Epithelial cell of proximal tubule (primary cell): ENCODE measurements around the gene KRR1. TPM values are rescaled to one million over a fixed set of nuclear protein-coding genes. Genes with fewer than 3 reads are reported as not detected.

Experiments used
- DNase-seq: peaks from one replicate; pipeline ENCODE4 v3.0.0-alpha.2; 2011; ENCODE audit warnings: low read depth
- H3K4me3 ChIP-seq: 2 replicates; pipeline ENCODE4 v1.5.1; 2011; ENCODE audit warnings: low read depth, mild to moderate bottlenecking, low read length
- total RNA-seq: library from RNA; depleted of rRNA; stranded (reverse); fragments of >200 nt; gene quantifications from 2 replicates; pipeline ENCODE4 v1.2.3, GENCODE V29; 2015
- TF ChIP-seq, protein P1 (sequence below): conservative IDR thresholded peaks from 2 replicates; pipeline ENCODE4 v1.5.1; 2012; ENCODE audit warnings: low read depth, mild to moderate bottlenecking, low read length

The KRR1 gene
- total RNA-seq, 1 donor from 2014 or later: 20.1 TPM

DNA sequence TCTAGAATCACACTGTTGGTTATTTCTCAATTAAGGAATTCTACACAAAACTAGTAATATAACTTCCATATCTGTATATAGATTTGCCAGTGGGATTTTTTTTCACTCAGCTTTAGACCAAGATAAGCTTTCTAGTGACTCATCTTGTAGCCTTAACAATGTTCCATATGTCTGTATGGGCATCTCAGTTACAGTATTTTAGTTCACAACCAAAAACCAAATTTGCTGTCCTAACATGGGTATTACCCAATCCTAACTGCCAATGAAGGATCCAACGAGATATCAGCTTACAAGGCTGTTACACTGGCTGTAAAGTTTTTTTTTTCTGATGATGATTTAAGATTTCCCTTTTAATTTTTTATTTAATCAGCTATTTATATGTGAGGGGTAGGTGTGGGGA, 31.5 kb upstream of the KRR1 start:
- H3K4me3 ChIP-seq: no peak overlapping the region
- no peak for DNase-seq
- TF ChIP-seq, protein P1, sequence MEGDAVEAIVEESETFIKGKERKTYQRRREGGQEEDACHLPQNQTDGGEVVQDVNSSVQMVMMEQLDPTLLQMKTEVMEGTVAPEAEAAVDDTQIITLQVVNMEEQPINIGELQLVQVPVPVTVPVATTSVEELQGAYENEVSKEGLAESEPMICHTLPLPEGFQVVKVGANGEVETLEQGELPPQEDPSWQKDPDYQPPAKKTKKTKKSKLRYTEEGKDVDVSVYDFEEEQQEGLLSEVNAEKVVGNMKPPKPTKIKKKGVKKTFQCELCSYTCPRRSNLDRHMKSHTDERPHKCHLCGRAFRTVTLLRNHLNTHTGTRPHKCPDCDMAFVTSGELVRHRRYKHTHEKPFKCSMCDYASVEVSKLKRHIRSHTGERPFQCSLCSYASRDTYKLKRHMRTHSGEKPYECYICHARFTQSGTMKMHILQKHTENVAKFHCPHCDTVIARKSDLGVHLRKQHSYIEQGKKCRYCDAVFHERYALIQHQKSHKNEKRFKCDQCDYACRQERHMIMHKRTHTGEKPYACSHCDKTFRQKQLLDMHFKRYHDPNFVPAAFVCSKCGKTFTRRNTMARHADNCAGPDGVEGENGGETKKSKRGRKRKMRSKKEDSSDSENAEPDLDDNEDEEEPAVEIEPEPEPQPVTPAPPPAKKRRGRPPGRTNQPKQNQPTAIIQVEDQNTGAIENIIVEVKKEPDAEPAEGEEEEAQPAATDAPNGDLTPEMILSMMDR: no peak

DNA sequence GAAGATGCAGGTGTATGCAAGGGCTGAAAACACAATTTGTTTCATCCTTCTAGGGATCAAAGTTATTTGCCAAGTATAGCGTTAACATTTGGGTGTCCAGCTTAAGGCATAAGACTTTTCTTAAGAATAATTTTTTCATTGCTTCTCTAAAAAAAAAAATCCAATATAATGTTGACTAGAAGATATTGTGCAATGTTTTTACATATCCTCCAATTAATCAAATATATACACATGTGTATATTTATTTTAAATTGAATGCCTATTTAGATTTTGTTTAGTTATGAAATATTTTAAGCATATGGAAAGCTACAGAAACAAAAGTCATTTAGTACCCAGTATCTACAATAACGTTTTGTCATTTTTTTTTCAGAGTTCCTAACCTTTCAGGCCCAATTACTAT, 28.5 kb upstream of the KRR1 start:
- no peak overlapping the region for H3K4me3 ChIP-seq
- TF ChIP-seq, protein P1: no peak

DNA sequence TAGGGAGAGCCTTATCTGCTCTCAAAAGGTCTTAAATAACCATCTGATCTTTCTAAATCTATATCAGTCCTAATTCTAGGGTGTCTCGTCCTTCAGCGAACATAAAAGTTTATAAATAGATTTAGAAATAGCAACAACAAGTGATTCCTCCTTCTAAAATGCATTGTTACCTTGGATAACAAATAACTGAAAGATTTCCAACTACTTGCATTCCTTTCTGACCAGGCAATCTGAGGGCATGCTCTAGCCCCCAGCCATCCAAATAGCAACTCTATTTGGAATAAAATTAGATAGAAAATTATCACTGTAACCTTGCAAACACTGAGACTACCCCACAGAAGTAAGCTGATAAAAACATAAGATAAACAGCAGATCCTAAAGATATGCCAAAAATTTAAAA, 21.8 kb upstream of the KRR1 start:
- no peak overlapping the region for H3K4me3 ChIP-seq
- TF ChIP-seq, protein P1: no peak
- no peak for DNase-seq

More for the DNA sequence above, 28.5 kb upstream of the KRR1 start:
- no peak for DNase-seq

DNA sequence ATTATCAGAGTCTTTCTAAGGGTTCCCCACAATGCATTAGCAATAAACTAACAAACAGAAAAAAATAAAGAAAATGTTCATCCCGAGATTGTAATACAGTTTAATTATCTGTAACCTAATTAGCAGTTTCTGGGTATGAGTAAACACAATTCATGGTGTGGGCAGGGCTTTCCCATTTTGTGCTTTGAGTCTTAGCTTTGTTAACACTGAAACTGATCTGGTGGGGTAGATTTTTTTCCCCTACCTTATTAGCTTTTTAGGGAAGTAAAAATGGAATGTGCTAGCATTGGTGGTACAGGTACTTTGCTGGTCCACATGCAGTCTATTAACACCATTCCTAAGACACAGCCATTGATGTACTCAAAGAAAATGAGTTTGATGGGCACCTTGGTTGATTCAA, 18.4 kb upstream of the KRR1 start:
- no peak overlapping the region for H3K4me3 ChIP-seq
- no peak for DNase-seq
- TF ChIP-seq, protein P1: no peak

DNA sequence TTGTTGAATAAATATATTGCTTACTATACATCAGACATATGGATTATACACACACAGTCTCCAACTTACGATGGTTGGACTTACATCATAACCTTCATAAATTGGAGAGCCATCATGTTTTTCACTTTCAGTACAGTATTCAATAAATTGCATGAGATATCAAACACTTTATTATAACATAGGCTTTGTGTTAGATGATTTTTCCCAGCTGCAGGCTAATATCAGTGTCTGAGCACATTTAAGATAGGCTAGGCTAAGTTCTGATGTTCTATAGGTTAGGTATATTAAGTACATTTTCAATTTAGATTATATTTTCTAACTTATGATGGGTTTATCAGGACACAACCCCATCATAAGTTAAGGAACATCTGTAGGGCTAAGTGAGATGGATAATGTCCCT, 17.9 kb upstream of the KRR1 start:
- DNase-seq: no peak
- TF ChIP-seq, protein P1: no peak
- no peak overlapping the region for H3K4me3 ChIP-seq

DNA sequence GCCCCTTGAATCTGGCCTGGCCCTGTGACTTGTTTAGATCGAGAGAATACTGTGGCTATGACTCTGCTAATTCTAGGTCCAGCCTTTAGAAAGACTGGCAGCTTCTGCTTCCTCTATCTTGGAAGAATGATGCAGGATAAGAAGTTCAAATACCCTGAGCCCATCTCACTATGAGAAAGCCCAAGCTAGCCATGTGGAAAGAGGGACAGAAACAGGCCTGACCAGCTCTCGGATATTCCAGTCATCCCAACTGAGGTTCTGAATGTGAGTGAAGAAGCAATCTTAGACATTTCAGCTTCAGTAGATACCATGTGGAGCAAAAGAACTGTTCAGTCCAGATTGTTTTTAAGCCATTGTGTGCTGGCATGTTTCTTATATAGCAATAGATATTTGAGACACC, 17.3 kb upstream of the KRR1 start:
- H3K4me3 ChIP-seq: no peak overlapping the region
- TF ChIP-seq, protein P1: no peak
- no peak for DNase-seq

DNA sequence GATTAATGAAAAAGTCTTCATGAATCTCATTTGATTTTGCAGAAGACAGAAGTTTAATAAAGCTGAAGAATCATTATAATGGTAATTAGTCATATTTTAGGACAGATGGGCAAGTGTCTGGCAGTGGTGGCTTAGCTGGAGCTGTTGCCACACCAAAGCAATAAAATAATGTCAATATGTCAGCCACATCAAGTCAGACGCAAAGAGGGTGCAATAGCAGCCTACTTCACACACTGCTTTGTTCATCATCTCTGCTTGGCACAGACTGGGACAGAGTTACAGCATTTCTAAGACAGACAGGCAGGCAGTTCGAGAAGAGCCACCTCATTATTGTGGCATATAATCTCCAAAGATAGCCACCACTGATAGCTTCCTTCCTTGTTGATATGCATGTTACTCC, 16.9 kb upstream of the KRR1 start:
- TF ChIP-seq, protein P1: no peak
- H3K4me3 ChIP-seq: no peak overlapping the region
- no peak for DNase-seq
